A549 treated with RU486 at 1 μM for 4 hours (cell line): ENCODE results near the gene DOK1. TPM values are rescaled to one million over a fixed set of nuclear protein-coding genes. Genes with fewer than 3 reads are reported as not detected.

Experiments
- total RNA-seq: library from RNA; stranded (reverse); fragments of 200-300 nt; extraction: Qiagen RNA extraction; gene quantifications from 5 replicates; pipeline ENCODE4 v1.2.3, GENCODE V29; 2022; ENCODE audit warnings: low read depth

The DOK1 gene
- total RNA-seq = 4.2 to 6.3 TPM (median 5.4 TPM) in 5 replicates

GRCh38 chr2:74553892-74554819 lies at the start of gene DOK1, which contains the start of gene LOXL3:
Gene DOK1, plus strand, starts transcription at chr2:74554720. Its CDS starts 35 bp downstream, at chr2:74554755.
Gene LOXL3, minus strand, starts transcription at chr2:74553942. Its CDS starts 1,308 bp downstream, at chr2:74552634.

DNA sequence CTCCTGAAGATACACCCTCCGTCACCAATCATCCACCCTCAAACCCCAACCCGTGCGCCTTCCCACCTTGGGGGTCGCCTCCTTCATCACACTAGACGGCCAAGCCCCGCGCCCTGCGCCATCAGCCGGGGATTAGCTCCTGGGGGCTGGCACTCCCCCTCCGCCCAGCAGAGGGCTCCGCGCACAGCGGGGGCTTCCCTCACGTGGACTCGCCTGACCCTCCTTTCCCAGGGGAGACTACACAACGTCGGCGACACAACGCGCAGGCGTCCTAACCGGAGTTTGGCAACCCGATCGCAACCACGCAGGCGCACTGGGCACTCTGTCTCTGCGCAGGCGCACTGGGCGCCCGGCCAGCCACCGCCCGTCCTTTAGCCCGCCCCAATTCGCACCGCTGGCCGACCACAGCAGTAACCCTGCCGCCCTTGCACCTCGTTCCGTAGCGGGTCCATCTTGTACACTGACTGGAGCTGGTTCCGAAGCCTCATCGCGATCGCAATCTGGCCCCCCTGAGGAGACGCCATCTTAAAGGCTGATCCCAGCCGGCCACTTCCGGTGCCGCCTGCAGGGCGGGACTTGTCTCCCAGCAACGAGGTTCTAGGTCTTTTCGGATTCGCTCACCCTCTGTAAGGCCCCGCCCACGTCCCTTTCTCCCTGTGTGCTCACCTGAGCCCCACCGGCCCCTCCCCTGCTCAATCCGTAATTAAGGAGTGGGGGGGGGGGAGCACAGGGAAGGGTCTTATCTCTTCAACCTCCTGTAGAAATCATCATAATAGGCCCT lies 47.2 kb upstream of the DOK1 start, which contains the start of gene PCGF1:
Gene PCGF1 (minus strand): TSS at position 551 of the 781 bp plus-strand sequence. CDS start 27 bp downstream, at position 524.

DNA sequence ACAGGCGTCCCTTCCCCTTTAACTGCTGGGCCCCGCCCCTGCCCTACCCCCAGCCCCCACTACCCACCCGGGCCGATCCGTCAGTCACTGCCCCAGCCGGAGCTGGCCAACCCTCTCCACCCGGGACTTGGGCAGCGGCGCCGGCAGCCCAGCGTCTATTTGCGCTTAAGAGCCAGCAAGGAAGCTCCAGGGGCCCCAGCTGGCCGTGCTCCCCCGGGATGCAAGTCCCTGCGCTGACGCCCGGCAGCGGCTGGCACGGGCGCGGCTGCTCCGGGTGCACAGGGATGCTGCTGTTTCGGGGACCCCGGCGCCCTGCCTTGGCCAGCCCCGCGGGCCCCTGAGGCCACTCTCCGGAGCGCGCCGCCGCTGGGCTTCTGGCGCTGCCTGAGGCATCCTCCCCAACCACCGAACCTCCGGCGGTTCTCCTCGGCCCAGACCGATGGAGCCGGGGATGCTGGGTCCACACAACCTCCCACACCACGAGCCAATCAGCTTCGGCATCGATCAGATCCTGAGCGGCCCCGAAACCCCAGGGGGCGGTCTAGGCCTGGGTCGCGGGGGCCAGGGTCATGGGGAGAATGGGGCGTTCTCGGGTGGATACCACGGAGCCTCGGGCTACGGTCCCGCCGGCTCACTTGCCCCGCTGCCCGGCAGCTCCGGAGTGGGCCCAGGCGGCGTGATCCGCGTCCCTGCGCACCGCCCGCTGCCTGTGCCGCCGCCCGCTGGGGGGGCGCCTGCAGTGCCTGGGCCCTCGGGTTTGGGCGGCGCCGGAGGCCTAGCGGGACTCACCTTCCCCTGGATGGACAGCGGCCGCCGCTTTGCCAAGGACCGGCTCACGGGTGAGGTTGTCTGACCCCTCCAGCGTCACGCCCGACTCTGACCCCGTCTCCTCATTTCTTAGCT lies 39.9 kb upstream of the DOK1 start, which contains the start of gene TLX2:
Gene TLX2 (plus strand): TSS at position 83 of the 903 bp plus-strand sequence. CDS start 357 bp downstream, at position 440.

GRCh38 chr2:74525717-74526648 lies 28.5 kb upstream of the DOK1 start, which contains the start of gene DQX1:
Gene DQX1, minus strand, starts transcription at chr2:74526231. Its CDS starts 502 bp downstream, at chr2:74525729.

GRCh38 chr2:74529357-74530238 lies 24.9 kb upstream of the DOK1 start, which contains the start of the genes AUP1 and HTRA2:
Gene AUP1, minus strand, starts transcription at chr2:74529706. Its CDS starts 77 bp downstream, at chr2:74529629.
Gene HTRA2, plus strand, starts transcription at chr2:74529933. Its CDS starts 74 bp downstream, at chr2:74530007.

Other genes with a start within 250 kb of the DOK1 start
- 0.17 to 0.68 TPM (median 0.43 TPM) in 5 replicates for gene SLC4A5, start 211.3 kb upstream of the DOK1 start, total RNA-seq
- 104 to 150 TPM (median 150 TPM) in 5 replicates for gene DCTN1, start 174.4 kb upstream of the DOK1 start, total RNA-seq
- gene C2orf81, start 133.1 kb upstream of the DOK1 start, total RNA-seq = 1.9 to 3.5 TPM (median 3.2 TPM) in 5 replicates
- gene WDR54, start 133.0 kb upstream of the DOK1 start, total RNA-seq = 68.3 to 88.0 TPM (median 87.1 TPM) in 5 replicates
- 18.7 to 29.5 TPM (median 22.1 TPM) in 5 replicates for gene RTKN, start 112.8 kb upstream of the DOK1 start, total RNA-seq
- gene INO80B, start 99.6 kb upstream of the DOK1 start, total RNA-seq = 52.7 to 58.3 TPM (median 55.9 TPM) in 5 replicates
- gene WBP1, start 96.3 kb upstream of the DOK1 start, total RNA-seq = 44.9 to 90.5 TPM (median 83.9 TPM) in 5 replicates
- gene MOGS, start 89.3 kb upstream of the DOK1 start, total RNA-seq = 39.9 to 51.2 TPM (median 49.7 TPM) in 5 replicates
- gene MRPL53, start 82.0 kb upstream of the DOK1 start, total RNA-seq = 108 to 158 TPM (median 132 TPM) in 5 replicates
- gene CCDC142, start 71.7 kb upstream of the DOK1 start, total RNA-seq = 9.1 to 15.9 TPM (median 14.4 TPM) in 5 replicates
- gene TTC31, start 71.6 kb upstream of the DOK1 start, total RNA-seq = 14.5 to 16.7 TPM (median 16.4 TPM) in 5 replicates
- 2.7 to 4.1 TPM (median 3.4 TPM) in 5 replicates for gene LBX2, start 55.1 kb upstream of the DOK1 start, total RNA-seq
- gene PCGF1, start 47.0 kb upstream of the DOK1 start, total RNA-seq = 30.2 to 41.4 TPM (median 31.4 TPM) in 5 replicates
- gene TLX2, start 40.3 kb upstream of the DOK1 start, total RNA-seq = 0.22 to 0.45 TPM (median 0.34 TPM) in 5 replicates
- gene DQX1, start 28.5 kb upstream of the DOK1 start, total RNA-seq = 0.06 to 0.23 TPM (median 0.15 TPM) in 3 of 5 replicates, not detected in the others
- gene AUP1, start 25.0 kb upstream of the DOK1 start, total RNA-seq = 182 to 257 TPM (median 240 TPM) in 5 replicates
- 31.3 to 40.6 TPM (median 40.0 TPM) in 5 replicates for gene HTRA2, start 24.8 kb upstream of the DOK1 start, total RNA-seq
- 0.14 to 0.66 TPM (median 0.25 TPM) in 5 replicates for gene LOXL3, start 778 bp upstream of the DOK1 start, total RNA-seq
- not detected in 5 replicates for gene M1AP, start 93.6 kb downstream of the DOK1 start, total RNA-seq
- gene SEMA4F, start 99.5 kb downstream of the DOK1 start, total RNA-seq = 8.1 to 12.1 TPM (median 9.2 TPM) in 5 replicates